ENCODE results near the gene HHATL.

Gene HHATL

DNA sequence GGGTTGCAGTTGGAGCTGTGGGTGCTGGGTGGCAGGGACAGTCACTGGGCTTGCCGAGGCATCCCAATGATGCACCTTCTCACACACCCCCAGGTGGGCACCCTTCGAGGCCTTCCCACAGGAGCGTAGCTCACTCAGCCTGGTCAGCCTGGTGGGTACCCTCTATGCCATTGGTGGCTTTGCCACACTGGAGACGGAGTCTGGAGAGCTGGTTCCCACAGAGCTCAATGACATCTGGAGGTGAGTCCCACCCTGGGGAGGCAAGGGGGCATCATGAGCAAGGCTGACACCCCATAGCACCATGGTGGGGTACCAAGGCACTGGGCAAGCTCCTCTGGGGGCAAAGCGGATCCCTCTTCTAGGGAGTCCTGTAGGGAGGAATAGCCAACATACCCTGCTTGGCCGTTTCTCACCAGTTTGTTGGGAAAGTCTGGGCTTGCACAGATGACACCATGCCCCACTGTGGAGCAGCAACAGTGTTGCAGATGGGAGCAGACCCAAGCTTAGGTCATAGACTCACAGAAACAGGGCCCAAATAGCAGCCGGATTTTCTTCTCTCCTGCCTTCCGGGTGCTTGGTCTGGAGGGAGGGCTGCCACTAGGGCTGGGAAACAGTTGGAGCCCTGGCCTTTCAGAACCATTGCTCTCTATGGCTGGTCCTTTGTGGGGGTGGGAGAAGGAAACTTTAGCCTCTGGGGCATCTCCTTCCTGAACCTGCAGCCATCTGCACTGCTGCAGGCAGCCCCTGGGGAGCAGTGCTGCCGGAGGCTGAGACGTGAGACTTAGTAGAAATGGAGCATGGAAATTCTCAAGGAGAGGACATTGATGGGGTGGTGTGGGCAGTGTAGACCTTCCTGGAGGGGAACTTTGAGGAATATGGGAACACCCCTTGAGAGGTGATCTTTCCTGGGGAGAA is 11.6 kb downstream of the HHATL start:
- Mint-ChIP-seq H3K4me1 (ENCODE audit: low read depth) (no peaks in the 10 kb centered on the region), H3K9me3 (no peaks in the 10 kb centered on the region), H3K4me3 (no peak overlapping the region), H3K27me3 (ENCODE audit: low read depth) (peaks cover 5% of the 10 kb centered on the region), H3K36me3 (ENCODE audit: low read depth) (no peaks in the 10 kb centered on the region), H3K27ac (no peak overlapping the region)
- no peak for DNase-seq (ENCODE audit: low spot score)

- H3K36me3 Mint-ChIP-seq (ENCODE audit: low read depth): no peaks in the 10 kb centered on the region
- peaks cover 2% of the 10 kb centered on the region for H3K4me1 Mint-ChIP-seq (ENCODE audit: low read depth)
- no peak overlapping the region for H3K27ac Mint-ChIP-seq
- H3K9me3 Mint-ChIP-seq: no peaks in the 10 kb centered on the region
- no peak for DNase-seq (ENCODE audit: low spot score)
- H3K27me3 Mint-ChIP-seq (ENCODE audit: low read depth): peaks cover 7% of the 10 kb centered on the region
- H3K4me3 Mint-ChIP-seq: no peak overlapping the region
Measured at GRCh38 chr3:42690191-42690590, 12.4 kb downstream of the HHATL start.

DNA sequence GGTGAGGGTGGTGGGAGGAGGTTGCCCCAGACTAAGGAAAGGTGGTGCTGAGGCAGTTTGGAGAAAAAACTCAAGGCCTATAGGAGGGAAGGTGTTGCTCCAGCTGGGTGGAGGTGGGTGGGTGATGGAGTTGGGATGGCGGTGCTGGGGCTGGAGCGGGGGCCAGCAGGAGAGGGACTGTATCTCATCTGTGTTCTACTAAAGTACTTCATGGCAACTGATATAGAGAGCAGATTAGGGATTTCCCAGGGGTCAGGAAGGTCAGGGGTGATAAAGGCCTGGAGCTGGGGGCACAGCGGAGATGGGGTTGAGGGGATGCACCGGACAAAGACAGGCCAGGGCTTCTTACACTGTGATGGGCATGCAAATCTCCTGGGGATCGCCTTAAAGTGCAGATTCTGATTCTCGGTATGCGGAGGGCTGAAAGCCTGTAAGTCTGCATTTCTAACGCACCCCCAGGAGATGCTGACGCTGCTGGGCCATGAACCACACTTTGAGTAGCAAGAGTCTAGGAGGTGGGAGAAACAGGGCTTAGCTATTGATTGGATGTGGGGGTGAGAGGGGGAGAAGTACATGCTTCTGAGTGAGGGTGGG is 13.1 kb downstream of the HHATL start:
- Mint-ChIP-seq H3K27ac (no peak overlapping the region), H3K36me3 (ENCODE audit: low read depth) (no peaks in the 10 kb centered on the region)

DNA sequence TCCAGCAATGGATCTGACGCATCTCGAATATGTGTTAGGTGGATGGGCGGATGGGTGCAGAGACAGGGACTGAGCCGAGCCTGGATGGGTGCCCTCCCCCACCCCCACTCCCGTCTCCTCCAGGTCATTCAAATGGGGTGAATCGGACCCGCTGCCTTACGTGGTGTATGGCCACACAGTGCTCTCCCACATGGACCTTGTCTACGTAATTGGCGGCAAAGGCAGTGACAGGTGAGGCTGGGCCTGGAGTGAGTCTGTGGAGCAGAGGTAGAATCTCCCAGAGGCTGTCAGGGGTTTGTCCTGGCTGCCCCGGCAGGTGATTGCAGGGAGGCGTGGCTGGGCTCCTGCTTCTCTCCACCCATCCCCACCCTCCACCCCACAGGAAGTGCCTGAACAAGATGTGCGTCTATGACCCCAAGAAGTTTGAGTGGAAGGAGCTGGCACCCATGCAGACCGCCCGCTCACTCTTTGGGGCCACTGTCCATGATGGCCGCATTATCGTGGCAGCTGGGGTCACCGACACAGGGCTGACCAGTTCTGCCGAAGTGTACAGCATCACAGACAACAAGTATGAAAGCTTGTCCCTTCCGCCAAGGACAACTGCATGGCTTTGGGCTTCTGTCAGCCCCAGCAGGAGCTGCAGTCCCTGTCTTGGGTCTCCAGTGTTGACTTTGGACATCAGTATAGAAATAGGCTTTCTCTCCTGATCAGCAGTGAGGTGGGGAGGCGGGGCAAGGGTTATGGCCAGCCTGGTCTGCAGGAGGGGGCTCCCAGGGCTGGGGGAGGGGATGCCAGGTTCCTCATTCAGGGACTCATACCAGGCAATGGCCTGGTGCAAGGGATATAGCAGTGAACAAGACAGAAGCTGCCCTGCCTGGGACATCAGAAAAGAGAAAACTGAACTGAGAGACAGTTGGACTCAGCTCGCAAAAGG is 13.8 kb downstream of the HHATL start:
- no peaks in the 10 kb centered on the region for H3K36me3 Mint-ChIP-seq (ENCODE audit: low read depth)
- H3K4me1 Mint-ChIP-seq (ENCODE audit: low read depth): peaks cover 2% of the 10 kb centered on the region
- peaks cover 7% of the 10 kb centered on the region for H3K27me3 Mint-ChIP-seq (ENCODE audit: low read depth)
- H3K4me3 Mint-ChIP-seq: no peak overlapping the region
- H3K27ac Mint-ChIP-seq: no peak overlapping the region
- DNase-seq (ENCODE audit: low spot score): no peak
- no peaks in the 10 kb centered on the region for H3K9me3 Mint-ChIP-seq

More for the DNA sequence above, 13.1 kb downstream of the HHATL start:
- Mint-ChIP-seq H3K4me1 (ENCODE audit: low read depth) (peaks cover 2% of the 10 kb centered on the region), H3K27me3 (ENCODE audit: low read depth) (peaks cover 7% of the 10 kb centered on the region), H3K4me3 (no peak overlapping the region), H3K9me3 (no peaks in the 10 kb centered on the region)
- DNase-seq (ENCODE audit: low spot score): no peak

DNA sequence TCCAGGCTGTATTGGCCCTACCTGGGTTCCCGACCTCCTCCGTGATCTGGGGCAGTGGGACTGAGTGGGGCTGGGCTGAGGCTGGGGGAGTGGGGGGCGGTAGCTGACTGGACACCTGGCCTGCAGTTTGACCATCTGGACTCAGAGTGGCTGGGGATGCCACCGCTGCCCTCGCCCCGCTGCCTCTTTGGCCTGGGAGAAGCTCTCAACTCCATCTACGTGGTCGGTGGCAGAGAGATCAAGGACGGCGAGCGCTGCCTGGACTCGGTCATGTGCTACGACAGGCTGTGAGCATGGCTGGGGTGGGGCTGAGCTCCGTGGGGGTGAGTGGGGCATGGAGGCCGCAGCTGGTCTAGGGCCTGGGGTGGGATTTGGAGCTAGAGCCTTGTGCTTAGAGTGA is 14.6 kb downstream of the HHATL start:
- H3K36me3 Mint-ChIP-seq (ENCODE audit: low read depth): no peaks in the 10 kb centered on the region
- no peak overlapping the region for H3K4me3 Mint-ChIP-seq
- no peaks in the 10 kb centered on the region for H3K9me3 Mint-ChIP-seq
- H3K4me1 Mint-ChIP-seq (ENCODE audit: low read depth): peaks cover 2% of the 10 kb centered on the region
- H3K27ac Mint-ChIP-seq: no peak overlapping the region
- DNase-seq (ENCODE audit: low spot score): no peak
- H3K27me3 Mint-ChIP-seq (ENCODE audit: low read depth): peaks cover 7% of the 10 kb centered on the region

- H3K9me3 Mint-ChIP-seq: no peaks in the 10 kb centered on the region
- DNase-seq (ENCODE audit: low spot score): no peak
- no peaks in the 10 kb centered on the region for H3K36me3 Mint-ChIP-seq (ENCODE audit: low read depth)
- peaks cover 7% of the 10 kb centered on the region for H3K27me3 Mint-ChIP-seq (ENCODE audit: low read depth)
- H3K4me1 Mint-ChIP-seq (ENCODE audit: low read depth): peaks cover 2% of the 10 kb centered on the region
- no peak overlapping the region for H3K4me3 Mint-ChIP-seq
- no peak overlapping the region for H3K27ac Mint-ChIP-seq
Measured at GRCh38 chr3:42686832-42687650, 15.6 kb downstream of the HHATL start.

- no peaks in the 10 kb centered on the region for H3K9me3 Mint-ChIP-seq
- no peak overlapping the region for H3K27ac Mint-ChIP-seq
- no peaks in the 10 kb centered on the region for H3K36me3 Mint-ChIP-seq (ENCODE audit: low read depth)
- H3K4me3 Mint-ChIP-seq: no peak overlapping the region
- H3K4me1 Mint-ChIP-seq (ENCODE audit: low read depth): peaks cover 2% of the 10 kb centered on the region
- H3K27me3 Mint-ChIP-seq (ENCODE audit: low read depth): peaks cover 7% of the 10 kb centered on the region
- no peak for DNase-seq (ENCODE audit: low spot score)
Measured at GRCh38 chr3:42685891-42686820, 16.4 kb downstream of the HHATL start.

DNA sequence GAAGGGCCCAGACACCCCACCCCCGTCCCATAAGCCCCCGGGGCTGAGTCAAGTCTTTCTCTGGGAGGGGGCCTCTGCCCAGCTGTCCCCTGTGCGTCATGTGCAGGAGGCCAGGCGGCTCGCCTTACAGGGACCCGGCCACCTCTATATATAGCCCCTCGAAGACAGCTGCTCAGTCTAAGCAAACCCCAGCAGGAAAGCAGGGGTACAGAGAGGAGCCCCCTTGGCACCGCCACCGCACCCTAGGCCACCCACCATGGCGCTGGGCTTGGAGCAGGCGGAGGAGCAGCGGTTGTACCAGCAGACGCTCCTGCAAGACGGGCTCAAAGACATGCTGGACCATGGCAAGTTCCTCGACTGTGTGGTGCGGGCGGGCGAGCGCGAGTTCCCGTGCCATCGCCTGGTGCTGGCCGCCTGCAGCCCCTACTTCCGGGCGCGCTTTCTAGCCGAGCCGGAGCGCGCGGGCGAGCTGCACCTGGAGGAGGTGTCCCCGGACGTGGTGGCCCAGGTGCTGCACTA is 17.2 kb downstream of the HHATL start, which contains the start of gene KLHL40:
Gene KLHL40, plus strand, starts transcription at position 175 of the 519 bp plus-strand sequence. Its CDS starts 82 bp downstream, at position 257.
- DNase-seq (ENCODE audit: low spot score): no peak
- H3K27me3 Mint-ChIP-seq (ENCODE audit: low read depth): peaks cover 7% of the 10 kb centered on the region
- H3K36me3 Mint-ChIP-seq (ENCODE audit: low read depth): no peaks in the 10 kb centered on the region
- peaks cover 2% of the 10 kb centered on the region for H3K4me1 Mint-ChIP-seq (ENCODE audit: low read depth)
- H3K9me3 Mint-ChIP-seq: no peaks in the 10 kb centered on the region
- H3K27ac Mint-ChIP-seq: no peak within 1 kb of the TSS
- H3K4me3 Mint-ChIP-seq: no peak within 1 kb of the TSS

DNA sequence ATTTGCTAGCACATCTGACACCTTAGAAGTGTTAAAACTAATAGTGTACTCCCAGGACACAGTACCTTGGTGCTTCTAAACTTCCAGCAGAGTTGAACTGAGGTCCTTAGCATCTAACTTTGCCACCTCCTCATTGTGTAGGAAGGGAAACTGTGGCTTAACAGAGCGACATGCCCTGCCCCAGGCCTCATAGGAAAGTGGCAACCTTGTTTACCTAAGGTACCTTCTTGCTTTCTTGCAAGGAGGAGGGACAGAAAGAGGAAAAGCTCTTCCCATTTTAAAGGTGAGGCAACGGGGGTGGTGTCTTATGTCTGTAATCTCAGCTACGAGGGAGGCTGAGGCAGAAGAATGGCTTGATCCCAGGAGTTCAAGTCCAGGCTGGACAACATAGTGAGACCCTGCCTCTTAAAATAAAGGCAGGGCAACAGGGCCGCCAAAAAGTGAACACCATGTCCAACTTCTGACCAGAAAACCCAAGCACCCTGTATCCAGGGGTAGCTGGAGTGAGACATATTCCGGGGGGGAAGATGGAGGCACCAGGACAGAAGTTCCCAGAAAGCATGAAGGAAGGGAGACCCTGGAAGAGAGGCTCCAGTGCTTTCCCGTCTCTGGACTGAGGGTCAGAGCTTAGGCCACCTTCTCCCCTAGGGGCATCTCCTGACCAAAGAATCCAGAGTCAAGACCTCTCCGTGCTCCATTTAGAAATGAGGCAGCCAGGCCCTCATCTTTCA is 17.8 kb downstream of the HHATL start:
- H3K4me1 Mint-ChIP-seq (ENCODE audit: low read depth): peaks cover 2% of the 10 kb centered on the region
- no peaks in the 10 kb centered on the region for H3K9me3 Mint-ChIP-seq
- H3K4me3 Mint-ChIP-seq: no peak overlapping the region
- H3K27ac Mint-ChIP-seq: no peak overlapping the region
- no peak for DNase-seq (ENCODE audit: low spot score)
- H3K27me3 Mint-ChIP-seq (ENCODE audit: low read depth): peaks cover 7% of the 10 kb centered on the region
- H3K36me3 Mint-ChIP-seq (ENCODE audit: low read depth): no peaks in the 10 kb centered on the region

GRCh38 chr3:42683875-42684598 is 18.6 kb downstream of the HHATL start:
- Mint-ChIP-seq H3K36me3 (ENCODE audit: low read depth) (no peaks in the 10 kb centered on the region), H3K4me1 (ENCODE audit: low read depth) (peaks cover 2% of the 10 kb centered on the region), H3K9me3 (no peaks in the 10 kb centered on the region), H3K27me3 (ENCODE audit: low read depth) (peaks cover 7% of the 10 kb centered on the region), H3K27ac (no peak overlapping the region), H3K4me3 (no peak overlapping the region)
- peak; percentile 21 for DNase-seq (ENCODE audit: low spot score)

DNA sequence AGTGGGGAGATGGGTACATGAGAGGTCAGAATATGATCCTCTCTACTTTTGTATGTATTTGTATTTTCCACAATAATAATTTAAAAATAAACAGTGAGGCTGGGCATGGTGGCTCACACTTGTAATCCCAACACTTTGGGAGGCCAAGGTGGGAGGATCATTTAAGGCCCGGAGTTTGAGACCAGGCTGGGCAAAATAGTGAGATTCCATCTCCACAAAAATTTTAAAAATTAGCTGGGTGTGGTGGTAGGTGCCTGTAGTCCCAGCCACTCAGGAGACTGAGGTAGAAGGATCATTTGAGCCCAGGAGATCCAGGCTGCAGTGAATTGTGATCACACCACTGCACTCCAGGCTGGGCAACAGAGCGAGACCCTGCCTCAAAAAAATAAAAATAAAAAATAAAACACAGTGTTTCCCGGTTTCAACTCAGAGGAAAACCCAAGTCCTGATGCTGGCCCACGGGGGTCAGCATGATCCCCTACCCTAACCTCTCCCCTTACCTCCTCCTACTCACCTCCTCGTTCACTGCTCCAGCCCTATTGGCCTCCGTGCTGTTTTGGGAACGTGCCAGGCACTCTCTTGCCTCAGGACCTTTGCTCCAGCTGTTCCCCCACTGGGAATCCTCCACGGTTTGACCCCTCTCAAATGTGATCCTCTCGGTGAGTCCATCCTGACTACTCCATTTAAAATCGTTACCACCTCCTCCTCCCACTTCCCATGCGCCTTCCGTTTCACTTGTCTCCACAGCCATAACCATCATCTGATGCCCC is 20.1 kb downstream of the HHATL start:
- Mint-ChIP-seq H3K27me3 (ENCODE audit: low read depth) (peaks cover 7% of the 10 kb centered on the region), H3K9me3 (peaks cover 12% of the 10 kb centered on the region), H3K4me3 (no peak overlapping the region), H3K4me1 (ENCODE audit: low read depth) (peaks cover 2% of the 10 kb centered on the region), H3K27ac (no peak overlapping the region), H3K36me3 (ENCODE audit: low read depth) (no peaks in the 10 kb centered on the region)
- no peak for DNase-seq (ENCODE audit: low spot score)

All from T-helper 2 cell treated with Interferon-gamma antibody and Interleukin-4, amounts not matched to agents 5 μg/mL and 100 μg/mL, for 36 hours (primary cell).